Ovary (tissue), 9 donors: ENCODE data around the gene RNF217. TPM values are rescaled to one million over a fixed set of nuclear protein-coding genes. Genes with fewer than 3 reads are reported as not detected.

Experiments
- DNase-seq, 5 donors: peaks; one replicate each; pipeline ENCODE4 v3.0.0-alpha.2; 2019 to 2020
- H3K27ac ChIP-seq, 2 donors: fragments of 200-600 bp; one replicate each; pipeline versions ENCODE4 v1.5.1 to v1.8.0; 2019 to 2022
- H3K27me3 ChIP-seq: fragments of 200-600 bp; one replicate; pipeline ENCODE4 v1.8.0; 2022
- H3K36me3 ChIP-seq: fragments of 200-600 bp; sonication (generic); one replicate; pipeline ENCODE4 v1.5.1; 2019
- H3K4me1 ChIP-seq: one replicate; pipeline ENCODE4 v1.8.1; 2013; ENCODE audit warnings: mild to moderate bottlenecking, moderate library complexity; ENCODE audit not compliant: insufficient read depth
- H3K4me3 ChIP-seq: fragments of 200-600 bp; sonication (generic); one replicate; pipeline ENCODE4 v1.5.1; 2017
- H3K9me3 ChIP-seq, 2 donors: fragments of 200-600 bp in 1 of 2; sonication (generic) in 1 of 2; one replicate each; pipeline versions ENCODE4 v1.5.1 to v1.8.1; 2013 to 2019; ENCODE audit warnings: mild to moderate bottlenecking in 1 of 2, moderate library complexity in 1 of 2
- CTCF ChIP-seq, 3 donors: fragments of 450-650 bp in 2 of 3; fragments of 200-600 bp in 1 of 3; IDR thresholded peaks; one replicate each; pipeline versions ENCODE4 v1.5.1 to v1.8.0; 2016 to 2022; ENCODE audit warnings: antibody characterized with exemption in 3 of 3, mild to moderate bottlenecking in 1 of 3
- EP300 ChIP-seq: sonication (generic); formaldehyde crosslinking; IDR thresholded peaks from one replicate; pipeline ENCODE4 v1.6.1; 2017; ENCODE audit warnings: antibody characterized with exemption
- POLR2A ChIP-seq: fragments of 450-650 bp; IDR thresholded peaks from one replicate; pipeline ENCODE4 v1.6.1; 2017; ENCODE audit warnings: antibody characterized with exemption, mild to moderate bottlenecking, moderate library complexity
- WGBS, 3 donors: extraction: QIAGEN DNeasy Blood & Tissue Kit in 1 of 3; methylation state at CpG; one replicate each; pipeline versions ENCODE4 v1.1.5 to v1.1.7; 2013 to 2017; 5-methylcytosine and 5-hydroxymethylcytosine counted together
- intact Hi-C, 4 donors: fragments of 100-400 bp; cut with DNase I; formaldehyde crosslinking; loops; one replicate each; pipeline versions ENCODE4 v1.11.0 to v1.15.1; 2022 to 2023
- polyA plus RNA-seq, 2 donors: library from polyadenylated mRNA; stranded (reverse); fragments of 200-250 nt in 1 of 2; fragments of 350-450 nt in 1 of 2; fragmentation: Illumina TruSeq in 1 of 2; extraction: RNeasy Lipid Tissue Mini Kit (QIAGEN cat#74804) in 1 of 2; gene quantifications; one replicate each; pipeline ENCODE4 v1.2.3, GENCODE V29; 2013 to 2014
- total RNA-seq, 7 donors: library from RNA; depleted of rRNA in 2 of 7; stranded (reverse); fragments of >200 nt in 2 of 7; fragmentation: NEBNext Ultra II Directional in 3 of 7; extraction: Animal tissue kit (Norgen Biotek cat#: 25700) in 3 of 7; gene quantifications; one replicate each; pipeline versions ENCODE4 v1.1.0 to v1.2.4, GENCODE V29; 2016 to 2023
- donor health status: DM: no; HTN: no; CAD: no; lungs with moderate emphysema.
- donor health status: DM: no; HTN: no; CAD: no.
- donor health status: Bipolar disorder and iron deficiency.
- donor health status: DM: yes; HTN: yes; CAD: no.
- donor health status: DM: no; HTN: no; CAD: no.
- donor health status: DM: yes; HTN: yes; CAD: no.

RNF217 gene
- total and polyA plus RNA-seq, 9 donors: 5.8 to 40.4 (median 33.6) TPM

- Histone ChIP-seq H3K27ac (no peak overlapping the region), H3K4me3 (no peak overlapping the region), H3K9me3 (no peaks in the 10 kb centered on the region), H3K27me3 (no peaks in the 10 kb centered on the region), H3K4me1 (no peaks in the 10 kb centered on the region), H3K36me3 (no peaks in the 10 kb centered on the region)
- TF ChIP-seq EP300 (no peak), CTCF (IDR thresholded peaks at IDR 0.05) (no peak), POLR2A (no peak)
- DNase-seq: no peak
- intact Hi-C loops: no loop called here
- WGBS, 3 donors: 86 to 92% (median 87%) methylated on average over 2 of the region's 2 CpGs
Measured at GRCh38 chr6:125048274-125048673, 86.0 kb downstream of the RNF217 start.

- DNase-seq: no peak
- WGBS, 3 donors: 21 to 39% (median 22%) methylated on average over 4 of the region's 4 CpGs
- Histone ChIP-seq H3K27me3 (no peaks in the 10 kb centered on the region), H3K4me1 (no peaks in the 10 kb centered on the region), H3K27ac (no peak overlapping the region), H3K4me3 (no peak overlapping the region), H3K9me3 (no peaks in the 10 kb centered on the region), H3K36me3 (no peaks in the 10 kb centered on the region)
- TF ChIP-seq CTCF (IDR thresholded peaks at IDR 0.05) (no peak), EP300 (no peak), POLR2A (no peak)
- intact Hi-C loops: no loop called here
Measured at GRCh38 chr6:125050663-125051318, 88.6 kb downstream of the RNF217 start.

GRCh38 chr6:125053809-125054208, 91.6 kb downstream of the RNF217 start:
- DNase-seq: no peak
- 97 to 98% (median 97%) methylated on average over 2 of the region's 2 CpGs for WGBS, 3 donors
- Histone ChIP-seq H3K4me3 (no peak overlapping the region), H3K36me3 (no peaks in the 10 kb centered on the region), H3K27ac (no peak overlapping the region), H3K9me3 (no peaks in the 10 kb centered on the region), H3K27me3 (no peaks in the 10 kb centered on the region), H3K4me1 (no peaks in the 10 kb centered on the region)
- TF ChIP-seq EP300: no peak
- no peak for TF ChIP-seq CTCF (IDR thresholded peaks at IDR 0.05)
- no peak for TF ChIP-seq POLR2A
- intact Hi-C loops: no loop called here

GRCh38 chr6:125054331-125054730, 92.1 kb downstream of the RNF217 start:
- intact Hi-C loops: no loop called here
- Histone ChIP-seq H3K4me1 (no peaks in the 10 kb centered on the region), H3K9me3 (no peaks in the 10 kb centered on the region), H3K27ac (no peak overlapping the region), H3K36me3 (no peaks in the 10 kb centered on the region), H3K4me3 (no peak overlapping the region), H3K27me3 (no peaks in the 10 kb centered on the region)
- TF ChIP-seq POLR2A: no peak
- TF ChIP-seq CTCF (IDR thresholded peaks at IDR 0.05): no peak
- TF ChIP-seq EP300: no peak
- DNase-seq: no peak
- 99 to 100% (median 100%) methylated on average over 2 of the region's 2 CpGs for WGBS, 3 donors
